ENCODE measurements around the gene ADCY3. TPM values are rescaled to one million over a fixed set of nuclear protein-coding genes. Genes with fewer than 3 reads are reported as not detected.

ADCY3 gene
- total and polyA plus RNA-seq, 9 donors = 27.1 to 150 (median 97.4) TPM

- WGBS, 3 donors = 20 to 37% (median 21%) methylated on average over 12 of the region's 12 CpGs
- H3K27ac ChIP-seq = peak overlapping the region; percentile 48 to 78
- peak in 4 of 5 donors; percentile 51 to 79 (median 64) for DNase-seq
- intact Hi-C loops (cut with DNase I) = no loop called here
- no peaks in the 10 kb centered on the region for H3K36me3 ChIP-seq
- no peaks in the 10 kb centered on the region for H3K27me3 ChIP-seq
- H3K4me1 ChIP-seq (ENCODE audit: insufficient read depth) = peaks cover 21% of the 10 kb centered on the region
- no peak overlapping the region for H3K4me3 ChIP-seq
- H3K9me3 ChIP-seq = no peaks in the 10 kb centered on the region
- TF ChIP-seq POLR2A (IDR thresholded peaks at IDR 0.05) (no peak), CTCF (IDR thresholded peaks at IDR 0.05) (no peak), EP300 (IDR thresholded peaks at IDR 0.05) (no peak)
These were observed 48.1 kb downstream of the ADCY3 start for GRCh38 chr2:24871852-24872333.

GRCh38 chr2:24870891-24871705 lies 48.9 kb downstream of the ADCY3 start:
- H3K9me3 ChIP-seq = no peaks in the 10 kb centered on the region
- no peaks in the 10 kb centered on the region for H3K27me3 ChIP-seq
- WGBS, 3 donors = 82 to 88% (median 82%) methylated on average over 16 of the region's 16 CpGs
- TF ChIP-seq POLR2A (IDR thresholded peaks at IDR 0.05) (no peak), CTCF (IDR thresholded peaks at IDR 0.05) (no peak), EP300 (IDR thresholded peaks at IDR 0.05) (no peak)
- no peaks in the 10 kb centered on the region for H3K36me3 ChIP-seq
- DNase-seq = no peak
- intact Hi-C loops (cut with DNase I) = no loop called here
- no peak overlapping the region for H3K4me3 ChIP-seq
- peak overlapping the region in 1 of 2 donors; percentile 78 for H3K27ac ChIP-seq
- peaks cover 21% of the 10 kb centered on the region for H3K4me1 ChIP-seq (ENCODE audit: insufficient read depth)

GRCh38 chr2:24870440-24870839 lies 49.6 kb downstream of the ADCY3 start:
- Histone ChIP-seq H3K4me1 (ENCODE audit: insufficient read depth) (peaks cover 21% of the 10 kb centered on the region), H3K9me3 (no peaks in the 10 kb centered on the region), H3K4me3 (no peak overlapping the region), H3K36me3 (no peaks in the 10 kb centered on the region), H3K27me3 (no peaks in the 10 kb centered on the region), H3K27ac (no peak overlapping the region)
- intact Hi-C loops (cut with DNase I) = no loop called here
- 84 to 92% (median 92%) methylated on average over 5 of the region's 5 CpGs for WGBS, 3 donors
- no peak for DNase-seq
- TF ChIP-seq POLR2A (IDR thresholded peaks at IDR 0.05) (no peak), CTCF (IDR thresholded peaks at IDR 0.05) (no peak), EP300 (IDR thresholded peaks at IDR 0.05) (no peak)

GRCh38 chr2:24866946-24867345 lies 53.1 kb downstream of the ADCY3 start:
- H3K27ac ChIP-seq = no peak overlapping the region
- intact Hi-C loops (cut with DNase I) = no loop called here

More at GRCh38 chr2:24866946-24867345, 53.1 kb downstream of the ADCY3 start:
- no peaks in the 10 kb centered on the region for H3K27me3 ChIP-seq
- H3K4me3 ChIP-seq = no peak overlapping the region
- no peaks in the 10 kb centered on the region for H3K9me3 ChIP-seq
- no peak for DNase-seq
- TF ChIP-seq EP300 (IDR thresholded peaks at IDR 0.05) (no peak), CTCF (IDR thresholded peaks at IDR 0.05) (no peak), POLR2A (IDR thresholded peaks at IDR 0.05) (no peak)
- no peaks in the 10 kb centered on the region for H3K36me3 ChIP-seq
- peaks cover 13% of the 10 kb centered on the region for H3K4me1 ChIP-seq (ENCODE audit: insufficient read depth)
- 77 to 88% (median 87%) methylated on average over 6 of the region's 6 CpGs for WGBS, 3 donors
